Right lobe of liver (tissue), 6 donors: Measurements from ENCODE around the gene PSKH1. TPM values are rescaled to one million over a fixed set of nuclear protein-coding genes. Genes with fewer than 3 reads are reported as not detected.

Experiments used
- ATAC-seq, 4 donors: fragments of 200-7000 bp; cut with Tn5 transposase; one replicate each; pipeline ENCODE4 v1.9.1; 2020; ENCODE audit warnings: mild to moderate bottlenecking in 4 of 4, moderate library complexity in 4 of 4
- DNase-seq, 3 donors: peaks; one replicate each; pipeline ENCODE4 v3.0.0-alpha.2; 2020
- H3K27ac ChIP-seq, 3 donors: fragments of 200-600 bp; one replicate each; pipeline ENCODE4 v1.8.0; 2022
- H3K27me3 ChIP-seq, 2 donors: fragments of 200-600 bp; one replicate each; pipeline ENCODE4 v1.8.0; 2022
- H3K36me3 ChIP-seq, 4 donors: fragments of 200-600 bp; sonication (generic) in 1 of 4; one replicate each; pipeline versions ENCODE4 v1.5.1 to v1.8.0; 2017 to 2022; ENCODE audit warnings: control low read depth in 1 of 4
- H3K4me1 ChIP-seq, 4 donors: fragments of 200-600 bp; sonication (generic) in 1 of 4; one replicate each; pipeline versions ENCODE4 v1.5.1 to v1.8.0; 2017 to 2022; ENCODE audit warnings: control low read depth in 1 of 4
- H3K4me3 ChIP-seq, 3 donors: fragments of 200-600 bp; one replicate each; pipeline ENCODE4 v1.8.0; 2022
- H3K9me3 ChIP-seq, 4 donors: fragments of 200-600 bp; sonication (generic) in 1 of 4; one replicate each; pipeline versions ENCODE4 v1.5.1 to v1.8.0; 2017 to 2022; ENCODE audit warnings: control low read depth in 1 of 4
- CTCF ChIP-seq, 4 donors: fragments of 200-600 bp in 3 of 4; fragments of 450-650 bp in 1 of 4; IDR thresholded peaks; one replicate each; pipeline versions ENCODE4 v1.5.1 to v1.8.0; 2016 to 2022; ENCODE audit warnings: antibody characterized with exemption in 4 of 4, mild to moderate bottlenecking in 2 of 4
- POLR2A ChIP-seq: fragments of 450-650 bp; IDR thresholded peaks from one replicate; pipeline ENCODE4 v1.6.1; 2017; ENCODE audit warnings: antibody characterized with exemption, mild to moderate bottlenecking
- WGBS: methylation state at CpG from one replicate; pipeline ENCODE4 v1.1.6; 2018; ENCODE audit warnings: low coverage, low lambda C conversion rate; ENCODE audit not compliant: insufficient coverage; ENCODE audit errors: missing lambda C conversion rate; 5-methylcytosine and 5-hydroxymethylcytosine counted together
- intact Hi-C, 2 donors: fragments of 100-400 bp; cut with DNase I; formaldehyde crosslinking; loops; one replicate each; pipeline versions ENCODE4 v1.11.2 to v1.14.1; 2022
- total RNA-seq, 6 experiments: library from RNA; depleted of rRNA in 2 of 6; stranded (reverse); fragments of >200 nt in 2 of 6; fragmentation: NEBNext Ultra II Directional in 3 of 6; extraction: Animal tissue kit (Norgen Biotek cat#: 25700) in 3 of 6; gene quantifications; one replicate each; pipeline versions ENCODE4 v1.1.0 to v1.2.4, GENCODE V29; 2016 to 2023
- donor health status: DM: no; HTN: yes; CAD: no.
- donor health status: DM: no; HTN: no; CAD: no.
- donor health status: DM: no; HTN: no; CAD: no.
- donor health status: DM: no; HTN: yes; CAD: no.
- donor health status: DM: no; HTN: yes; CAD: no.

The PSKH1 gene
- total RNA-seq, 6 experiments from 2014 or later = 6.7 to 22.6 (median 13.2) TPM

- no peak for TF ChIP-seq CTCF (IDR thresholded peaks at IDR 0.05)
- no peak for TF ChIP-seq POLR2A
- DNase-seq = no peak
- no peak overlapping the region for H3K27ac ChIP-seq
- no peaks in the 10 kb centered on the region for H3K36me3 ChIP-seq
- no peaks in the 10 kb centered on the region for H3K9me3 ChIP-seq
- H3K4me3 ChIP-seq = no peak overlapping the region
- ATAC-seq = no peak
- no peaks in the 10 kb centered on the region for H3K4me1 ChIP-seq
- intact Hi-C loops = loop anchor here in 1 of 2 donors (10.0 kb wide), 1 partner anchor 97 kb away; no protein-coding TSS in a partner anchor
- H3K27me3 ChIP-seq = no peaks in the 10 kb centered on the region
- 79% methylated on average over 5 of the region's 5 CpGs for WGBS
Measured at GRCh38 chr16:67922221-67922620, 29.2 kb downstream of the PSKH1 start.

- Histone ChIP-seq H3K9me3 (no peaks in the 10 kb centered on the region), H3K27ac (no peak overlapping the region), H3K4me3 (no peak overlapping the region), H3K27me3 (no peaks in the 10 kb centered on the region), H3K4me1 (no peaks in the 10 kb centered on the region), H3K36me3 (peaks cover 0 to 3% (median 0%) of the 10 kb centered on the region in 4 donors)
- ATAC-seq (no peak), DNase-seq (no peak)
- intact Hi-C loops = loop anchor here in 1 of 2 donors (10.0 kb wide), 1 partner anchor 98 kb away; no protein-coding TSS in a partner anchor
- WGBS = 76% methylated on average over 8 of the region's 8 CpGs
- TF ChIP-seq POLR2A = no peak
- TF ChIP-seq CTCF (IDR thresholded peaks at IDR 0.05) = no peak
Measured at GRCh38 chr16:67922740-67923139, 29.7 kb downstream of the PSKH1 start.

GRCh38 chr16:67923414-67924116, 30.5 kb downstream of the PSKH1 start:
- Histone ChIP-seq H3K27ac (no peak overlapping the region), H3K9me3 (no peaks in the 10 kb centered on the region), H3K36me3 (peaks cover 0 to 3% (median 0%) of the 10 kb centered on the region in 4 donors), H3K4me3 (no peak overlapping the region), H3K27me3 (no peaks in the 10 kb centered on the region), H3K4me1 (no peaks in the 10 kb centered on the region)
- DNase-seq (no peak), ATAC-seq (peak in 1 of 4 donors; percentile 17)
- WGBS = 43% methylated on average over 3 of the region's 10 CpGs
- intact Hi-C loops = loop anchor here in 1 of 2 donors (10.0 kb wide), 1 partner anchor 99 kb away; no protein-coding TSS in a partner anchor
- no peak for TF ChIP-seq CTCF (IDR thresholded peaks at IDR 0.05)
- TF ChIP-seq POLR2A = no peak

- intact Hi-C loops = loop anchor here in 1 of 2 donors (10.0 kb wide), 1 partner anchor 100 kb away; no protein-coding TSS in a partner anchor
- Histone ChIP-seq H3K4me1 (no peaks in the 10 kb centered on the region), H3K4me3 (no peak overlapping the region), H3K27ac (no peak overlapping the region), H3K9me3 (no peaks in the 10 kb centered on the region), H3K36me3 (peaks cover 0 to 3% (median 0%) of the 10 kb centered on the region in 4 donors), H3K27me3 (no peaks in the 10 kb centered on the region)
- ATAC-seq (peak in 1 of 4 donors; percentile 18), DNase-seq (no peak)
- TF ChIP-seq CTCF (IDR thresholded peaks at IDR 0.05) (no peak), POLR2A (no peak)
- no CpG with 5 or more reads among the region's 10 CpGs for WGBS
Measured at GRCh38 chr16:67924140-67924906, 31.3 kb downstream of the PSKH1 start.
